ENCODE measurements around the gene URI1.
"Not testable (repeated sequence)": the region's sequence is repeated elsewhere in the genome, so short reads cannot be mapped to it uniquely, and the experiment has no call there.

The URI1 gene

DNA sequence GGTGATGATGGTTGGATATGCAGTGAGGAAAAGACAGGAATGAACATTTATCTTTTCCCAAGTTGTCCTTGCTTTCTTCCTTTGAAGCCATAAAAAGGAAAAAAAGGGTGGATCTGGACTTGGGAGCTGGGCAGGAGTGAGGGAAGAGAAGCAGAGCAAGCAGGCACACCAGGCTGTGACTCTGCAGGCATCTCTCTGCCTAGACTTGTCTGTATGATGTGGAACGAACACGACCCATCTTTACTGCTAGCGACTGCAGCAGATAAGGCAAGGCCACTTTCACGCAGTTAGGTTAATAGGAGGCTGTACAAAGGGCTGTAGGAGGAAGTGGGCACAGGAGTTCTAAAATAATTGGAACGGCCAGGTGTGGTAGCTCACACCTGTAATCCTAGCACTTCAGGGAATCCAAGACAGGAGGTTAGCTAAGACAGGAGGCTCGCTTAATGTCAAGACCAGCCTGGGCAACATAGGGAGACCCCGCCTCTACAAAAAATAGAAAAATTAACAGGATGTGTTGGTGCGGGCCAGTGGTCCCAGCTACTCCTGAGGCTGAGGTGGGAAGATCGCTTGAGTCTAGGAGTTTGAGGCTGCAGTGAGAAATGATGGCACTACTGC is 961 bp upstream of the URI1 start:
- in situ Hi-C loops (cut with MboI; ENCODE audit: low sequenced_read_pairs) = no loop called here

DNA sequence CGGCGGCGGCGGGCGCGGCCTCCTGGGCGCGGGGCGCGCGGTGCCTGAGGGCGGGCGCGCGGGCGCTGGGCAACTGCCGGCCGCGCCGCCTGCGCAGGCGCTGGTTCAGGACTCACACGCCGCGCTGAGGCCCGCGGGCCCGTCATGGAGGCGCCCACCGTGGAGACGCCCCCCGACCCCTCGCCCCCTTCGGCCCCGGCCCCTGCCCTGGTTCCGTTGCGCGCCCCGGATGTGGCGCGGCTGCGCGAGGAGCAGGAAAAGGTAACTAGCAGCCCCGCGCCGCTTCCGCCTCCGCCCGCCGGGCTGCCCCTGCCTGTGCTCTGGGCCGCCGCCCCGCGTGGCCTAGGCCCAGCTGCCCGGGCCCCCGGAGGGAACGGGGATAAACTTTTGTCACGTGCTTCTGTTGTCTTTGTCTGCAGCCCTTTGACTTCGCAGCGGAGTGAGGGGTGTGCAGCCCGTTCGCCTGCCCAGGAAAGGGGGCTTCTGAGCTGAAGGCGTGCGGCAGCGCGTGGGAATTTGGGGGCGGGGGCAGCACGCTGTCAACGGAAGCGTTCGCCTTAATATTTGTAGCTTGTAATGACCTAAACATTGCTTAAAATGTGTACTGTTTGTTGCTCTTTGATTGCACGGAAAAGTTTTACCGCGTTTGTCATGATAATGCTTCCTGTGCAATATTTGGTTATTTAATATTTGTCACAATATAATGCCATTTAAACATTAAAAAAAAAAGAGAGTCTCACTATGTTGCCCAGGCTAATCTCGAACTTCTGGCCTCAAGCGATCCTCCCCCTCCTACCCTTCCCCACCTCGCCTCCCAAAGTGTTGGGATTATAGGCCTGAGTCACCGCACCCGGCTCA is 594 bp downstream of the URI1 start:
- in situ Hi-C loops (cut with MboI; ENCODE audit: low sequenced_read_pairs) = no loop called here

DNA sequence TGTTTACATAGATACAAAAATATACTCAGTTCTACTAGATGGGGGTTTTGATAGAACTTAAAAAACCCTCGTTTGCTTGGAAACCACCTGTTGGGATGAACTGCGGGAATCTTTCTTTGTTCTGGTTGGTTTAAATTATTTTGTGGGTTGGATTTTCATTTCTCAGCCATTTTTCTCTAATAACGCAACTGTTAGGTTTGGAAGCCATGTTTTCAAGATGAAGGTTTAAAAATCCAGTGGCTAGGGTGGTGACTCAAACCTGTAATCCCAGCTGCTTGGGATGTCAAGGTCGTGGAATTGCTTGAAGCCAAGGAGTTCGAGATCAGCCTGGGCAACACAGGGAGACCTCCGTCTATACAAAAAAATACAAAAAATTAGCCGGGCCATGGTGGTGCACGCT is 1.6 kb downstream of the URI1 start:
- in situ Hi-C loops (cut with MboI; ENCODE audit: low sequenced_read_pairs) = no loop called here

DNA sequence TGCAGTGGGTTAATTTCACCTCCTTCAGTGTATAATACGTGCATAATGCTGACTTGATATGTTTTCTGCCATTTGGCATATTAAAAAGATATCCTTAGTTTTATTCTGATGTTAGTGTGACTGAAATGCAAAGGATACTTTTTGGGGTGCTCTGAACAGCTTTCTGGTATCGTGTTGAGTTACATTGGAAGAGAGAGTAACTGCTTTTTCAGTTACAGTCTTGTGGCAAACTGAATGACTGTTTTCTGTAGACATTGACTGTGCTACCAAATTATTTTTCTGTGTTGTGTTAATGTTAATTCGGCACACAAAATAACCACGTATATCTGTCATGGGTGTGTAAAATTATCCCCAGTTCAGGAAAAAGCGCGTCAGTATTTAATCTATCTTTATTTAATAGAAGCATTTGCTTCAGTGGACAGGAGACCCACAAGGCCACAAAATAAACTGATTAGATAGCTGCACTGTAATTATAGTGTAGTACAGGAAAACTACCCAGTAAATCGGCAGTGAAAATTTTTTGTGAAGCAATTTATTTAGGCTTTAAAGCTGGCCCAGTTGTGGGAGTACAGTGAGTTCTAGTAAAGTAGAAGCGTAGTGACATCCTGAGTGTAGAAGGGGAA is 2.5 kb downstream of the URI1 start:
- in situ Hi-C loops (cut with MboI; ENCODE audit: low sequenced_read_pairs) = no loop called here

DNA sequence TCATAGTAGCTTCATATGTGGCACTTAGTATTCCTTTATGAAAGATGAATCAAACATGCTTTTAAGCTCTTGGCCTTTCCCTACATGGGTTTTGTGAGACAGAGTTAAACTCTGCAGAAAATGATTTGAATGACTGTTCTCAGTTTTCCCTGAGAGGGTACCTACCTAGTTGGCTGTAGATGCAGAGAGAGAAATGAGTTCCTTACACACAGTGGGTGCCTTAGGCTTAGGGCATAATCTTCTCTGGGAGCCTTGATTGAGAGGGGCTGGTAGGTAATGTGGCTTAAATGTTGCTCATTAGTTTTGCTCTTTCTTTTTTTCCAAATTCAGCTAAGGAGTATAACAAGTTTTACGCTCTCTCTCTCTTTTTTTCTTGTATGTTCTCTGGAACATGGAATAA is 3.0 kb downstream of the URI1 start:
- in situ Hi-C loops (cut with MboI; ENCODE audit: low sequenced_read_pairs) = no loop called here

DNA sequence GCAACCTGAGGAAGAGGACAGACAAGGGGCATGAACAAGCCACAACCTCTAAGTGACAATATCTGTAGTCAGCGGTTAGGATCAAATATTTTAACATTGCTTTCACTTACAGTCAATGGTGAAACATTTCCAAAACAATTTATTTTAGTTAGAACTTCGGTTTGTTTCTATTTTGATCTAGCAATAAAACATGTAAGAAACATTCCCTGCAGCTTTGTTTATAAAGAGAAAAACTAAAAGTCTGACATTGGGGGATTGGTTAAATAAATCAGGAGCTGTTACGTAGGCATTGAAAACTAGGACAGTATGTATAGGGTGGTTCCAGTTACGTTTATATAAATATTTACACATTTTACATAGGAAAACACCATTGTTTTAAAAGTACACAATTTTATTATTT is 3.4 kb downstream of the URI1 start:
- in situ Hi-C loops (cut with MboI; ENCODE audit: low sequenced_read_pairs) = no loop called here

DNA sequence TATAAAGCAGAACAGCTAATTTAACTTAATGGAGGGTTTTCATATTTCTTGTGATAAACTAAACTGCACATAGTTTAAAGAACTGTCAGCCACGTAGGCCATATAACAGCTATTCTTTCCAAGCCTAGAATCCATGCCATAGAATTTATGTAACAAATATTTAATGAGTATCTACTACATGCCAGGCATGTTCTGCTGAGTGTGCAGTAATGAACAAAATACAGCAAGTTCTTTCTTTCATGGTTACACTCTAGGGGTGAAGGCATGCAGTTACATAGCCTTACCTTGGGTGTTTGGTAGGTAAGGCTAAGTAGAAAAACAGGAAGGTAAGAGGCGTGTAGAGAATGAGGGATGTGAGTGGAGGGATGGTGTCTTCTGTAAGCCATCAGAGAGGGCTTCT is 4.6 kb downstream of the URI1 start:
- in situ Hi-C loops (cut with MboI; ENCODE audit: low sequenced_read_pairs) = no loop called here

DNA sequence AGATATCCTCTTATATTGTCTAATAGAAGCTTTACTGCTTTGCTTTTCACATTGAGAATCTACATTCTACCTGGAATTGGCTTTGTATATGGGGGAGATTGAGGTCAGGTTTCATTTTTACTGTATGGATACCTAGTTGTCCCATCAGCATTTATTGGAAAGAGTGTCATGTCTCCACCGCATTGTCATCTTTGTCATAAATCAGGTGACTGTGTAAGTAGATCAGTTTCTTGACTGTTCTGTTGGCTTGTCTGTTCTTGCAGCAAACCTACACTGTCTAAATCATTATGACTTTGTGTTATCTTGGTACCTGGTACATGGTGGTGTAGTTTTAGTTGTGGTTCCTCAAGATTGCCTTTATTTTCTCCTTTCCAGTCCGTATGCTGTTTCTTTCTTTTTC is 5.8 kb downstream of the URI1 start:
- in situ Hi-C loops (cut with MboI; ENCODE audit: low sequenced_read_pairs) = no loop called here

DNA sequence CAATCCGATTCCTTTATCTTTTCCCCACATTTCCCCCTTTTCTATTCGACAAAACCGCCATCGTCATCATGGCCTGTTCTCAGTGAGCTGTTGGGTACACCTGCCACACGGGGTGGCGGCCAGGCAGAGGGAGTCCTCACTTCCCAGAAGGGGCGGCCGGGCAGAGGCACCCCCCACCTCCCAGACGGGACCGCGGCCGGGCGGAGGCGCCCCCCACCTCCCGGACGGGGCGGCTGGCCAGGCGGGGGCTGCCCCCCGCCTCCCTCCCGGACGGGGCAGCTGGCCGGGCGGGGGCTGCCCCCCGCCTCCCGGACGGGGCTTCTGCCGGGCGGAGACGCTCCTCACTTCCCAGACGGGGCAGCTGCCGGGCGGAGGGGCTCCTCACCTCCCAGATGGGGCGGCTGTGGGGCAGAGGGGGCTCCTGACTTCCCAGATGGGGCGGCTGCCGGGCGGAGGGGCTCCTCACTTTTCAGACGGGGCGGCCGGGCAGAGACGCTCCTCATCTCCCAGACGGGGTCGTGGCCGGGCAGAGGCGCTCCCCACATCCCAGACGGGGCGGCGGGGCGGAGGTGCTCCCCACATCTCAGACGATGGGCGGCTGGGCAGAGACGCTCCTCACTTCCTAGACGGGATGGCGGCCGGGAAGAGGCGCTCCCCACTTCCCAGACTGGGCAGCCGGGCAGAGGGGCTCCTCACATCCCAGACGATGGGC is 6.9 kb downstream of the URI1 start:
- in situ Hi-C loops (cut with MboI; ENCODE audit: low sequenced_read_pairs) = not testable (repeated sequence)

DNA sequence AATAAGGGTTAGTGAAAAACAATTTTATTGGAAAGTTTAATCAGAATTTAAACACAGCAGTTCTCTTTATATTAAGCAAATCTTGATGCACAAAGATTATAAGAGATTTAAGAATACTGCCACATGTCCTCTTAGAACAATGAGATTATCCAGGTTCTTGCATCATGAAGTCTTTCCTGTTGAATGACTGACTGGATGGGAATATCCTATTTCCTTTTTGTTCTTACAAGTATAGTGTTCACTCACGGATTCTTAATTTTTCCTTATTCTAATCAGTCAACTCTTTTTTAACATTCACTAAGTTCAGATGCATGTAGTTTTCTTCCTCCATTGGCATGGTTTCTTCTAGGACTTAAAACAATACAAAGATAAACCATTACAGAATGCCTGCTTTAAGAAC is 10.1 kb downstream of the URI1 start:
- in situ Hi-C loops (cut with MboI; ENCODE audit: low sequenced_read_pairs) = no loop called here

DNA sequence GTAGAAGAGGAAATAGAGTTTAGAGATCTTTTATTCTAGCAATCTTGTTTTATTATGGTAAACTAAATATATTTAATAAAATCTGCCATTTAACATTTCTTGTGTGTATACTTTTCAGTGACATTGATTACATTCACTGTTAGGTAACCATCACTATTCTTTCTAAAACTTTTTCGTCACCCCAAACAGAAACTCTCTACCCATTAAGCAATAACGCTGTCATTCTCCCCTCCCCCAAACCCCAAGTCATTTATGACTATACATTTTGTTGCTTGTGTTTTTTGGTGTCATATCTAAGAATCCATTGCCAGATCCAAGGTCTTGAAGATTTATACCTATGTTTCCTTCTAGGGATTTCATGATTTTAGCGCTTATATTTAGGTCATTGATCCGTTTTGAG is 10.6 kb downstream of the URI1 start:
- in situ Hi-C loops (cut with MboI; ENCODE audit: low sequenced_read_pairs) = no loop called here

DNA sequence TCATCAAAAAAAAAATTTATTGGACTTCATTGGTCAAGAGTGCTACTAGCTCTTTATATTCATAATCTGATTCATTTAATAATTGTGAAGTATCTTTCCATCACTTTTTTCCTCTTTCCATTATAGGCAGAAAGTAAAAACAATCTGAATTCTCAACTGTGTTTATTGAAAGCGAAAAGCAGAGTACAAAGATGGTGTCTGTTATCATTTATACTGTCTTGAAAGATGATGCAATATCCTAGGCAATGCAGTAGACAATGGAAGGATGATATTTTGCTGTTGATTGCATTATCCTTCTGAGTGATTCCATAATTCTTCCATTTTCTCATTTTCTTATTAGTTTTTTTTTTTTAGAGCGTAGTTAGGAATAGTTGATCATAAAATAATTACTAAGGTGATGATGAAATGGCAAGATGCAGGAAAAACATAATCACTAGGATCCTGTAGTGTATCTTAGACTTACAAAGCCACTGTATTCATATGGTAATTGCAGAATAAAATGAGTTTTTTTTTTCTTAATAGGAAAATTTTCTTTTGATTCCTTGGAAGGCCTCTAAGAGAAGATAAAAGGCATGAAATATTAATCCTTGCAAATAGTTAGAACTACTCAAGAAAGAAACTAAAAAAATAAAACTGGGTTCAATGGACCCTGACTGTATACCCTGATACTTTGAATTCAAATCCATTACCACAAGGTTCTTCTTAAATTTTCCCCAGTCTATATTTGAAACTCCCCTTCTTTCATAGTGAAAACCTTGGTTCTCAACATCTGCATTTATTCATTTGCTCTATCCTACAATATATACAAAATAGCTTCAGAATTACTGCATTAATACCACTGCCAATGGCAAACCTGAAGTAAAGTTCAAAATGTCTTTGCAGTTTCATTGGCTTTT is 11.6 kb downstream of the URI1 start:
- in situ Hi-C loops (cut with MboI; ENCODE audit: low sequenced_read_pairs) = no loop called here

DNA sequence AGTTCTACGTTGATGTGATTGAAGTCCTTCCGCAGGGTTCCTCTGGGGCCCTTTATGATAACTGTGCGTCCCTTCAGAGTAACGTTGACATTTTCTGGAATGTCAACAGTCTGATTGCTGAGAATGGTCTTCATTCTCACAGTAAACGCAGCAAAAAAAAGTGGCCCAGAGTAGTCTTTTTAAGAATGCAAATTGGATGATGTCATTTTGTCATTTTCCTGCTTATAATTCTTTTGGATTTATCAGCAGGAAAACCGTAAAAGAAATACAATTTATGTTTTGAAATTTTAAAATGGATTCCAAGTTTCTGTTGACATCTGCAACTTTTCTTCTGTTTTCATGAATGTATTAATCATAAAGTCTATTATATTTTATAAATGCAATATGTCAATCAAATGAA is 14.8 kb downstream of the URI1 start:
- in situ Hi-C loops (cut with MboI; ENCODE audit: low sequenced_read_pairs) = no loop called here

DNA sequence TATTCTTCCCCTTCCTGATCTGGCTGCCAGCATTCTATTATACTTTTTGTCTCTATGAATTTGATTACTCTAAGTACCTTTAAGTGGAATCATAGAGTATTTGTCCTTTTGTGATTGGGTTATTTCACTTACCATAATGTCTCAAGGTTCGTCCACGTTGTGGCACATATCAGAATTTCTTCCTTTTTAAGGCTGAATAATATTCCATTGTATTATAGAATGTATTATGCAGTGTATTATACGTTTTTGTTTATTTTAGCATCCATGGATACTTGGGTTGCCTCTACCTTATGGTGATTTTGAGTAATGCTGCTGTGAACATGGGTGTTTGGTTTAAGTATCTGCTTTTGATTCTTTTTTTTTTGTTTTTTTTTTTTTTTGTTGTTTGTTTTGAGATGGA is 19.3 kb downstream of the URI1 start:
- in situ Hi-C loops (cut with MboI; ENCODE audit: low sequenced_read_pairs) = no loop called here

DNA sequence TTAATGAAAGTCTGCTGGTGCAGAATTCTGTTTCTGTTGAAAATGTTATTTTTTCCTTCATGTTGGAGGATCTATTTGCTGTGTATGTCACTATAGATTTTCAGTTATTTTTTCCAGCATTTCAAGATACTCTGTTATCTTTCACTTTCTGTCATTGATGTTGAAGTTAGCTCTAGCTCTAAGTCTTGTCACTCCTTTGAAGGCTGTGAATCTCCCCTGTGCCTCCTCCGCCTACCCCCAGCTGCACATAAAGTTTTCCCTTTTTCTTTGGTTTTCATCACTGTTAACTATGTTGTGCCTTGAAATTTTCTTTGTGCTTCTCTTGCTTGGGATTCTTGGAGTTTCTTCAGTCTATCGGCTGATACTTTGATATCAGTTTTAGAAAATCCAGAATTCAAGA is 20.8 kb downstream of the URI1 start:
- in situ Hi-C loops (cut with MboI; ENCODE audit: low sequenced_read_pairs) = no loop called here

DNA sequence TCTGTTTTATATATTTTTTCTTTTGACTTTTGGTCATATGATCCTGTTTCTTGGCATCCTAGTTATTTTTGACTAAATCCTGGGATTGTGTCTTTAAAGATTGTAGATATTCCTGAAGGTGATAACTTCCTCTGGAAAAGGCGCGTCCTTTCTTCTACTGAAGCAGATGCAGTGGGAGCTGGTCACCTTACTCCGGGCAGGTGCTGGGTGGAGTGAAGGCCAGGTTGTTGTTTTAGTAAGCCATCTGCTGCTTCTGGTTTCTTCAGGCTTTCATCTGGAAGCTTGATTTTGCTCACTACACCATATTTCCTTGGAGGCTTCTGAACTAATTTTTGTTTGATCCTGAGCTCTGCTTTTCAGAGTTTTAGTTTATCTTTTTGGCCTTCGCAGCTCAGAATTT is 21.5 kb downstream of the URI1 start:
- in situ Hi-C loops (cut with MboI; ENCODE audit: low sequenced_read_pairs) = no loop called here

DNA sequence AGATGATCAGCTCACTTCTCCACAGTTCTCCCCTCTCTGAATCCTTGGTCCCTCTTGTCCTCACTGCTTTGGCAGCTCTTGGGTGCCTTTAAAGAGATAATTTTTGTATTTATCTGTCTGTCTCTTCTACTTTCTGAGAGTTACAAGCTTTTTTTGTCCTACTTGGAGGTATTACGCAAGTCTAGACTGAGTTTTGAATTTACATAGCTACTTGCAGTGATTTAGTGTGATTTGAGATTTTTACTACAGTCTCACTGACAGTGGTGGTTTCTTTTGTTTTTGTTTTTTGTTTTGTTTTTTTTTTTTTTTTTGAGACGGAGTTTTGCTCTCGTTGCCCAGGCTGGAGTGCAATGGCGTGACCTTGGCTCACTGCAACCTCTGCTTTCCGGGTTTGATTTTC is 22.1 kb downstream of the URI1 start:
- in situ Hi-C loops (cut with MboI; ENCODE audit: low sequenced_read_pairs) = no loop called here

DNA sequence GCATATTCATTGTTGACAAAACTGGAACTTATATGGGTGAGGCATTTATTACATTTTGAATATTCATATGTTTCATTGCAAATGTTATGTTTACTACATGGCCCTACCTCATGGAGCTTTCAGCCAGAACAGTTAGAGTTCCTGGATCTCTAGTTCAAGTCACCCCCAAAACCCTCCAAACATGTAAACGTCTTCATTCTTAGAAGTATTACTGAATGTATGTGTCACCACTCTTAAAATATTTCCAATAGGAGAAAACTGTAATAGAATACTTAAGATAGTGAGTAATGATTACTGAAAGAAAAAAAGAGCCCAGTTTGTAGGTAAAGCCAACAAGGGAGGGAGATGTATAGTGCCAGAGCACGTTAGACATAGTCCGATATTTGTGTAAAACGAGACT is 23.5 kb downstream of the URI1 start:
- in situ Hi-C loops (cut with MboI; ENCODE audit: low sequenced_read_pairs) = no loop called here

DNA sequence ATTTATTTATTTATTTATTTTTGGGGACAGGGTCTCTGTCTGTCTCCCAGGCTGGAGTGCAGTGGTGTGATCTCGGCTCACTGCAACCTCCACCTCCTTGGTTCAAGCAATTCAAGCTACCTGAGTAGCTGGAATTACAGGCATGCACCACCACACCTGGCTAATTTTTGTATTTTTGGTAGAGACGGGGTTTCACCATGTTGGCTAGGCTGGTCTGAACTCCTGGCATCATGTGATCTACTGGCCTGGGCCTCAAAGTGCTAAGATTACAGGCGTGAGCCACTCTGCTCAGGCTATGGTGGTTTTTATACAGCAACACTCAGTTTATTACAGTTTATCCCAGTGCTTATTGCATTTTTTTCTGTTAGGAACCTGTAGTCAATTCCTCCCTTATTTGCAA is 24.1 kb downstream of the URI1 start:
- in situ Hi-C loops (cut with MboI; ENCODE audit: low sequenced_read_pairs) = not testable (repeated sequence)

DNA sequence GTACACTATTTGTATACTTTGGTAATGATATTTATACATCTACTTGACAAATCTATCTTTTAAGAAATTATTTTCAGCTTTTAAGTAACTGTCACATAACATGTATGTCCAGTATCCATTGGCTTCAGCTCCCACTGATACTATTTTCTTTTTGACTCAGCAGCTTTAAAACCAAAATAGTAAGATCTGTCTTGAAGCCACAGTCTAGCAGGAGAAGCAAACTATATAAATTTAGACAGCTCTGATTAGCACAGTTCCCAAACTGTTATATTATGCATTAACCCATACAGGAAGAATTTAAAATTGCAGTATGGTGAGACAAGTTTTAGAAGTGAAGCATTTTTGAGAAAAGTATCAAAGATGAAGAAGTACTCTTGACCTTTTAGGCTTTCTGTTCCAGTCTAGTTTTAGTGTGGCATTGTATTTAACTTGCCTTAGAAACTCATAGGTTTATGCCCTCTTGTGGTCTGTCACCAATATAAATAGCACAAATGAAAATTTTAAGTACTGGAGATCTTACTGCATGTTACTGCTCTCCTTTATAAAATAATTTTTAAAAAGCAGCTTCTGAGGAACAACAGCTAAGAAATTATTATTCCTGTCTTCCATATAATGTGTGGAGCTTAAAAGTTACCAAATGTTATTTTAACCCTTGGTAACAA is 24.7 kb downstream of the URI1 start:
- in situ Hi-C loops (cut with MboI; ENCODE audit: low sequenced_read_pairs) = no loop called here

Measured in HL-60/S4 treated with phorbol 12-myristate 13-acetate at 8.2 ng/mL for 4 days and 3 days (cell line).